GM11168 (cell line): ENCODE data around the gene BLTP3B.

ENCODE experiments used
- in situ Hi-C: fragments of 300-500 bp; cut with MboI; formaldehyde crosslinking; loops from one replicate; pipeline ENCODE4 v1.12.0; 2022; ENCODE audit warnings: low sequenced_read_pairs; ENCODE audit not compliant: unreplicated experiment

The BLTP3B gene

DNA sequence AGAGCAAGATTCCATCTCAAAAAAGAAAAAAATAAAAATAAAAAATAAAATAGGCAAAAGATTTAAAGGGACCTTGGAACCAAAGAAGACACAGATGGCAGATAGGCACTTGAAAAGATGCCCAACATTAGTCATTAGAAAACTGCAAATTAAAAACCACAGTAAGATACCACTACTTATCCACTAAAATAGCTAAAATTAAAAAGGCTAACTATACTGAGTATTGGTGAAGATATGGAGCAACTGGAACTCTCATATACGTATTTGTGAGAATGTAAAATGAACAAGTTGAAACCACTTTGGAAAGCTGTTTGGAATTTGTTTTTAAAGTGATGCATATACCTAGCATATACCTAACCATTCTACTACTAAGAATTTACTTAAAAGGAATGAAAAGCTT is 22.3 kb downstream of the BLTP3B start:
- in situ Hi-C loops: no loop called here

DNA sequence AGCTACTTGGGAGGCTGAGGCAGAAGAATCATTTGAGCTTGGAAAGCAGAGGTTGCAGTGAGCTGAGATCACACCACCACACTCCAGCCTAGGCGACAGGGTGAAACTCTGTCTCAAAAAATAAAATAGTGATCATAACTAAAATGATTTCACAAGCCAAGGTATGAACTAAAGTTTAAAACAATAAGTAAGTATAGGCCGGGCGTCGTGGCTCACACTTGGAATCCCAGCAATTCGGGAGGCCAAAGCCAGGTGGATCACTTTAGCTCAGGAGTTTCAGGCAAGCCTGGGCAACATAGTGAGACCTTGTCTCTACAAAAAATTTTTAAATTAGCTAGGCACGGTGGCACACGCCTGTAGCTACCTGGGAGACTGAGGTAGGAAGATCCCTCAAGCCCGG is 27.4 kb downstream of the BLTP3B start:
- in situ Hi-C loops: no loop called here

- in situ Hi-C loops: no loop called here
These were observed 28.1 kb downstream of the BLTP3B start for GRCh38 chr12:100114574-100114973.

GRCh38 chr12:100110276-100110675 is 32.4 kb downstream of the BLTP3B start:
- in situ Hi-C loops: no loop called here

DNA sequence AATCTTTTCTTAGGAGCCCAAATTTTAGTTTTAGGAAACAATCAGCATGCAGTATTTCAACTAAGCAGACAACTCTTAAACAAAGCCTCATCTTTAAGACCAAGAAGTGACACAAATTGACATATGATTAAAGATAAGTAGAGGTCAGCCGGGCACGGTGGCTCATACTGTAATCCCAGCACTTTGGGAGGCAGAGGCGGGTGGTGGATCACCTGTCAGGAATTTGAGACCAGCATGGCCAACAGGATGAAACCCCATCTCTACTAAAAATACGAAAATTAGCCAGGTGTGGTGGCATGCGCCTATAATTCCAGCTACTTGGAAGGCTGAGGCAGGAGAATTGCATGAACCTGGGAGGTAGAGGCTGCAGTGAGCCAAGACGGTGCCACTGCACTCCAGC is 35.8 kb downstream of the BLTP3B start:
- in situ Hi-C loops: no loop called here

DNA sequence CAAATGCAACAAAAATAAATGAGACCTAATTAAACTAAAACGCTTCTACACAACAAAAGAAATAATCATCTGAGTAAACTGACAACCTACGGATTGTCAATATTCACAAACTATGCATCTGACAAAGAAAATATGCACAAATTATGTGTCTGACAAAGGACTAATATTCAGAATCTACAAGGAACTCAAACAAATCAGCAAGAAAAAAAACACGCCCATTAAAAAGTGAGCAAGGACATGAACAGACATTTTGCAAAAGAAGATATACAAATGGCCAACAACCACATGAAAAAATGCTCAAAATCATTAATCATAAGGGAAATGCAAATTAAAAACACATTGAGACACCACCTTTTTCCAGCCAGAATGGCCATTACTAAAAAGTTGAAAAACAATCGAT is 37.0 kb downstream of the BLTP3B start:
- in situ Hi-C loops: no loop called here

DNA sequence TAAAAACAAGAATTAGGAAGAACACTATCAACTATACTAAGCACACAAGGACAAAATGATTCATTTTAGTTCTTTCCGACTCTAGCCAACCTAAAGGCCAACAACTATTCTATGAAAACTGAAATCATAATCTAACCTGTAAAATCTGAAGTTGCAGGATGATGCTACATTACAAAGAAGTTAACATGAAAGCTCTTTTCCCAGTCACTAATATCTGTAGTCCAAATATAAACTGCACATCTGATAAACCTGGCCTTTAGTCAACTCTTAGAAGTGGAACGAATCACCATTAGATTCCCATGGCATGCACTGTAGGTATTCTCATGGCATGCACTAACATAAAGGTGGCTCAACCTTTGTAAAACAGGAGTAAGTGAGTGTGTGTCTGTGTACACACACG is 41.7 kb downstream of the BLTP3B start:
- in situ Hi-C loops: no loop called here
